NCI-H69 (cell line): ENCODE results near the gene SUPT5H.
A peak's percentile ranks its signal among the peaks of the same experiment; 100 is the strongest.
"Not testable (repeated sequence)": the region's sequence is repeated elsewhere in the genome, so short reads cannot be mapped to it uniquely, and the experiment has no call there.

Source experiments
- DNase-seq: peaks from one replicate; lab custom pipeline; 2025; lab: John Stamatoyannopoulos, UW

Gene SUPT5H

GRCh38 chr19:39465956-39466747 lies 20.8 kb downstream of the SUPT5H start:
- DNase-seq = no peak

GRCh38 chr19:39467941-39468340 lies 22.6 kb downstream of the SUPT5H start:
- DNase-seq = no peak

- DNase-seq = no peak
These were observed 23.7 kb downstream of the SUPT5H start for GRCh38 chr19:39469036-39469435.

- no peak for DNase-seq
These were observed 24.2 kb downstream of the SUPT5H start for GRCh38 chr19:39469567-39469966.

- no peak for DNase-seq
These were observed 25.4 kb downstream of the SUPT5H start for GRCh38 chr19:39470724-39471339.

- DNase-seq = no peak
These were observed 26.6 kb downstream of the SUPT5H start for GRCh38 chr19:39471756-39472536.

- DNase-seq = no peak
These were observed 27.5 kb downstream of the SUPT5H start for GRCh38 chr19:39472746-39473442.

GRCh38 chr19:39473443-39473960 lies 28.1 kb downstream of the SUPT5H start:
- DNase-seq = no peak

GRCh38 chr19:39474139-39474620 lies 28.8 kb downstream of the SUPT5H start:
- DNase-seq = peak; percentile 64

GRCh38 chr19:39475748-39476147 lies 30.4 kb downstream of the SUPT5H start:
- DNase-seq = no peak

- not testable (repeated sequence) for DNase-seq
These were observed 34.0 kb downstream of the SUPT5H start for GRCh38 chr19:39479319-39479801.

- no peak for DNase-seq
These were observed 34.5 kb downstream of the SUPT5H start for GRCh38 chr19:39479916-39480315.

- peak; percentile 99 for DNase-seq
These were observed 35.2 kb downstream of the SUPT5H start, which contains the start of gene TIMM50 for GRCh38 chr19:39480337-39481228. Gene TIMM50 (plus strand): TSS chr19:39480838. CDS start chr19:39480854, 16 bp downstream.

GRCh38 chr19:39481229-39481545 lies 35.8 kb downstream of the SUPT5H start:
- no peak for DNase-seq

- DNase-seq = no peak
These were observed 36.3 kb downstream of the SUPT5H start for GRCh38 chr19:39481676-39482075.

GRCh38 chr19:39483141-39483540 lies 37.8 kb downstream of the SUPT5H start:
- DNase-seq = peak; percentile 80

GRCh38 chr19:39489756-39490155 lies 44.4 kb downstream of the SUPT5H start:
- DNase-seq = no peak

GRCh38 chr19:39492225-39492624 lies 46.8 kb downstream of the SUPT5H start:
- DNase-seq = no peak

GRCh38 chr19:39492788-39493187 lies 47.4 kb downstream of the SUPT5H start:
- DNase-seq = no peak

GRCh38 chr19:39494661-39495060 lies 49.3 kb downstream of the SUPT5H start:
- DNase-seq = no peak

- no peak for DNase-seq
These were observed 50.7 kb downstream of the SUPT5H start for GRCh38 chr19:39496063-39496462.
